Adipocyte (in vitro differentiated cells): Measurements from ENCODE around the gene RNF114.
A peak's percentile ranks its signal among the peaks of the same experiment; 100 is the strongest.

ENCODE experiments used
- DNase-seq: peaks from one replicate; pipeline ENCODE4 v3.0.0-alpha.2; 2015; ENCODE audit warnings: low read depth
- H3K27me3 ChIP-seq: replicated peaks from 2 replicates; pipeline ENCODE4 v1.7.0; 2013; ENCODE audit warnings: mild to moderate bottlenecking, low read length, moderate library complexity; ENCODE audit not compliant: control insufficient read depth, insufficient read depth
- H3K36me3 ChIP-seq: 2 replicates; pipeline ENCODE4 v1.7.0; 2013; ENCODE audit warnings: low read length, mild to moderate bottlenecking, moderate library complexity; ENCODE audit not compliant: control insufficient read depth, insufficient read depth, severe bottlenecking
- H3K4me1 ChIP-seq: 2 replicates; pipeline ENCODE4 v1.7.0; 2013; ENCODE audit warnings: mild to moderate bottlenecking, low read length, moderate library complexity; ENCODE audit not compliant: control insufficient read depth, insufficient read depth
- H3K4me3 ChIP-seq: 2 replicates; pipeline ENCODE4 v1.7.0; 2013; ENCODE audit warnings: mild to moderate bottlenecking, low read length, moderate library complexity
- H3K9ac ChIP-seq: 2 replicates; pipeline ENCODE4 v1.7.0; 2013; ENCODE audit warnings: mild to moderate bottlenecking, low read length, moderate library complexity
- H3K9me3 ChIP-seq: 2 replicates; pipeline ENCODE4 v1.7.0; 2013; ENCODE audit warnings: mild to moderate bottlenecking, low read length, moderate library complexity; ENCODE audit not compliant: control insufficient read depth

The RNF114 gene

DNA sequence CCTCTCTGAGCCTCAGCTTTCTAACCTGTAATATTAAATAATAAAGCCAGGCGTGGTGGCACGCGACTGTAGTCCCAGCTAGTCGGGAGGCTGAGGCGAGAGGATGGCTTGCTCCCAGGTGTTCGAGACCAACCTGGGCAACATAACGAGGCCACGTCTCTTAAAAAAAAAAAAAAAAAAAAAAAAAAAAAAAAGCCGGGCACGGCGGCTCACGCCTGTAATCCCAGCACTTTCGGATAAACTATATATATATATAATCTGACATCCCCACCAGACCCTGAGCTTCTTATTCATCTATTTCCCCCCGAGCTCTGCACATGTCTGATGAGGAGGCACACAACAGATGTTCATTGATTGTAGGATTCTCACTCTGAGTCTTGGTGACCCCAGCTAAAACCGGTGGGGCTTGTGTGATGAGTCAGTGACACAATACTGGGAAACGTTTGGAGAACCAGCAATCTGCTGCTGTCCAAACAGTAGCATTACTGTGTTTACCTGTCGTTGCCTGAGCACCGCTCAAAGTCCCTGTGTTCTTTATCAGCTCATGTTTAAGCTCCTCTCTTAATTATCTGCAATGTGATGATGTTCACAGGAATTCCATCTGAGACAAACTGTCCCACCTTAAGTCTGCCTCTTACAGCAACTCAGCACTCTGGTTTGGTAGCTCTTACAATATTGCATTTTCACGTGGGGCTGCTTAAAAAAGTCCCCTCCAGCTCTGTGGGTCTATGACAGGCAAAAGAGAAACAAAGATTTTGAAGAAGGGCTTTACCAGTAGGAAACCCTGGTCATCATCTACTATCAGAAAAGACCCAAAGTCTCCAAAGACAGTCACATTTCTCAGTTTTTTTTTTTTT, 19.8 kb upstream of the RNF114 start:
- Histone ChIP-seq H3K9ac (peak overlapping the region; percentile 100), H3K27me3 (no peaks in the 10 kb centered on the region), H3K36me3 (no peaks in the 10 kb centered on the region), H3K9me3 (no peaks in the 10 kb centered on the region), H3K4me3 (peak overlapping the region; percentile 96), H3K4me1 (peaks cover 21% of the 10 kb centered on the region)
- no peak for DNase-seq

- no peaks in the 10 kb centered on the region for H3K9me3 ChIP-seq
- no peak overlapping the region for H3K9ac ChIP-seq
- H3K4me3 ChIP-seq, result no peak overlapping the region
- no peaks in the 10 kb centered on the region for H3K27me3 ChIP-seq
- peaks cover 18% of the 10 kb centered on the region for H3K4me1 ChIP-seq
- no peaks in the 10 kb centered on the region for H3K36me3 ChIP-seq
- no peak for DNase-seq
Measured at GRCh38 chr20:49918446-49918845, 17.8 kb upstream of the RNF114 start.

DNA sequence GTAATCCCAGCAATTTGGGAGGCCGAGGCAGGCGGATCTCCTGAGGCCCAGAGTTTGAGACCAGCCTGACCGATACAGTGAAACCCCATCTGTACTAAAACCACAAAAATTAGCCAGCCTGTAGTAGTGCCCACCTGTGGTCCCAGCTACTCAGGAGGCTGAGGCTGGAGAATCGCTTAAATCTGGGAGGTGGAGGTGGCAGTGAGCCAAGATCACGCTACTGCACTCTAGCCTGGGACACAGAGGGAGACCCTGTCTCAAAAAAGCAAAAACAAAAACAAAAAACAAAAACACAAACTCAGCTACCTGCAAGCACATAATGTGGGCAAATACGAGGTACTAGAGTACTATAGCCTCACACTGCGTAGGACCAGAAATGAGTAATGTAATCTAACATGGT, 17.2 kb upstream of the RNF114 start:
- no peaks in the 10 kb centered on the region for H3K36me3 ChIP-seq
- DNase-seq, result no peak
- no peaks in the 10 kb centered on the region for H3K27me3 ChIP-seq
- H3K4me3 ChIP-seq, result no peak overlapping the region
- H3K4me1 ChIP-seq, result peaks cover 13% of the 10 kb centered on the region
- no peaks in the 10 kb centered on the region for H3K9me3 ChIP-seq
- H3K9ac ChIP-seq, result no peak overlapping the region

- no peaks in the 10 kb centered on the region for H3K9me3 ChIP-seq
- no peak for DNase-seq
- no peak overlapping the region for H3K4me3 ChIP-seq
- no peak overlapping the region for H3K9ac ChIP-seq
- no peaks in the 10 kb centered on the region for H3K36me3 ChIP-seq
- peaks cover 8% of the 10 kb centered on the region for H3K4me1 ChIP-seq
- no peaks in the 10 kb centered on the region for H3K27me3 ChIP-seq
Measured at GRCh38 chr20:49919461-49919860, 16.7 kb upstream of the RNF114 start.

GRCh38 chr20:49924247-49924646, 11.9 kb upstream of the RNF114 start:
- Histone ChIP-seq H3K4me3 (no peak overlapping the region), H3K9ac (no peak overlapping the region), H3K27me3 (no peaks in the 10 kb centered on the region), H3K9me3 (no peaks in the 10 kb centered on the region), H3K4me1 (peaks cover 3% of the 10 kb centered on the region), H3K36me3 (no peaks in the 10 kb centered on the region)
- no peak for DNase-seq

- peaks cover 3% of the 10 kb centered on the region for H3K4me1 ChIP-seq
- H3K9me3 ChIP-seq, result no peaks in the 10 kb centered on the region
- H3K4me3 ChIP-seq, result no peak overlapping the region
- H3K36me3 ChIP-seq, result no peaks in the 10 kb centered on the region
- H3K9ac ChIP-seq, result no peak overlapping the region
- no peaks in the 10 kb centered on the region for H3K27me3 ChIP-seq
- no peak for DNase-seq
Measured at GRCh38 chr20:49925901-49926454, 10.2 kb upstream of the RNF114 start.

- H3K4me3 ChIP-seq, result no peak overlapping the region
- H3K27me3 ChIP-seq, result no peaks in the 10 kb centered on the region
- DNase-seq, result peak; percentile 96
- H3K9ac ChIP-seq, result no peak overlapping the region
- peaks cover 3% of the 10 kb centered on the region for H3K4me1 ChIP-seq
- H3K36me3 ChIP-seq, result no peaks in the 10 kb centered on the region
- H3K9me3 ChIP-seq, result no peaks in the 10 kb centered on the region
Measured at GRCh38 chr20:49928411-49929141, 7.6 kb upstream of the RNF114 start.

DNA sequence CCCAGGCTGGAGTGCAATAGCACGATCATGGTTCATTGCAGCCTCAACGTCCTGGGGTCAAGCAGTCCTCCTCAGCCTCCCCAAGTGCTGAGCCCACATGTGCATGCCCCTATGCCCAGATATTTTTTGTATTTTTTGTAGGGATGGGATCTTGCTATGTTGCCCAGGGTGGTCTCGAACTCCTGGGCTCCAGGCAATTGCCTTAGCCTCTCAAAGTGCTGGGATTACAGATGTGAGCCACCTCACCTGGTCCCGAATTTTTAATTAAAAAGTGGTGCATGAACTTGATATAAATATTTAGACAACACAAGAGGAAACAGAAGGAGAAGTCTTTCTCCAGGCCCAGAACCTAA, 7.1 kb upstream of the RNF114 start:
- H3K9me3 ChIP-seq, result no peaks in the 10 kb centered on the region
- no peak for DNase-seq
- peaks cover 3% of the 10 kb centered on the region for H3K4me1 ChIP-seq
- H3K9ac ChIP-seq, result no peak overlapping the region
- no peaks in the 10 kb centered on the region for H3K36me3 ChIP-seq
- no peaks in the 10 kb centered on the region for H3K27me3 ChIP-seq
- no peak overlapping the region for H3K4me3 ChIP-seq

GRCh38 chr20:49935746-49936152, 448 bp upstream of the RNF114 start:
- Histone ChIP-seq H3K36me3 (peaks cover 4% of the 10 kb centered on the region), H3K4me3 (peak overlapping the region; percentile 98), H3K9me3 (no peaks in the 10 kb centered on the region), H3K27me3 (no peaks in the 10 kb centered on the region), H3K9ac (peak overlapping the region; percentile 96), H3K4me1 (peaks cover 37% of the 10 kb centered on the region)
- no peak for DNase-seq

DNA sequence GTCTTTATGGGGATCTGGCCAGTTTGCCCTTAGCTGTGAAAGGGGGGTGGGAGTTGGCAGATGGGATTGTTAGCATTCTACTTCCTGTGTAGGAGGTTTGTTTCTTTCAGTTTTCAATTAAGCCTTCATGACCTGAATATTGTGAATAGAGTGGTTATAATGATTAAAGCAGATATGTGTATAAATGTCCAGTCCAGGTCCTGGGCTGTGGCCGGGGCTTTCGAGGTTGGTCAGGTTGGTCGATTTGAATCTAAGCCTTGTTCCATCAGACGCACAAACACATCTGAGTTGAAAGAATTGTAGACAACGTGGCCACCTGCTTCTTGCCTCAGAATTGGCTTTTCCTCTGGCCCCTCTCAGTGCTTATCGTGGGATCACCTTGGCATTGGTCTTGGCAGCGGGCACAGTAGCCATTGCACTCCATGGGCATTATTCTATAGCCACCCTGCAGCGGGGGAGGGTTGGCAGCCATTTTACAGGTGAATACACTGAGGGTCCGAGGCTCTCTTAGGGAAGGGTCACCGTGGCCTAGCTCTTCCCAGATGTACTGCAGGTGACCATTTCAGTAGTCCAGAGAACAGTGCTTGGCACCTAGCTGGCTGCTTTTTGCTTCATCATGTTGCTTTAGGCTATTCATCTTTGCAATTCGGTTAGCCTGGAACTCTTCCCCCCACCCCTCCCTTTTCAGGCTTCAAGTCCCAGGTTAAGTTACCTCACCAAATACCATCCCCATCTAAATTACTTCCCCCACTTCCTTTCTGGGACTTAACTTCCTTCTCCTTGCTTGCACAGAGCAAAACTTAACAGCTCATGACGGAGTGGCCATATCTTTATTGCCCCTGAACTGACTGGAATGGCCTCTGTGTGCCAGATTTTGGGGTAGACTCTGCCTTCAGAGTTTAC, 1.1 kb downstream of the RNF114 start:
- peak overlapping the region; percentile 98 for H3K4me3 ChIP-seq
- peak overlapping the region; percentile 96 for H3K9ac ChIP-seq
- H3K9me3 ChIP-seq, result no peaks in the 10 kb centered on the region
- H3K4me1 ChIP-seq, result peaks cover 37% of the 10 kb centered on the region
- no peaks in the 10 kb centered on the region for H3K27me3 ChIP-seq
- H3K36me3 ChIP-seq, result peaks cover 18% of the 10 kb centered on the region
- peak; percentile 15 for DNase-seq
